ENCODE results near the gene CERS1.

DNA sequence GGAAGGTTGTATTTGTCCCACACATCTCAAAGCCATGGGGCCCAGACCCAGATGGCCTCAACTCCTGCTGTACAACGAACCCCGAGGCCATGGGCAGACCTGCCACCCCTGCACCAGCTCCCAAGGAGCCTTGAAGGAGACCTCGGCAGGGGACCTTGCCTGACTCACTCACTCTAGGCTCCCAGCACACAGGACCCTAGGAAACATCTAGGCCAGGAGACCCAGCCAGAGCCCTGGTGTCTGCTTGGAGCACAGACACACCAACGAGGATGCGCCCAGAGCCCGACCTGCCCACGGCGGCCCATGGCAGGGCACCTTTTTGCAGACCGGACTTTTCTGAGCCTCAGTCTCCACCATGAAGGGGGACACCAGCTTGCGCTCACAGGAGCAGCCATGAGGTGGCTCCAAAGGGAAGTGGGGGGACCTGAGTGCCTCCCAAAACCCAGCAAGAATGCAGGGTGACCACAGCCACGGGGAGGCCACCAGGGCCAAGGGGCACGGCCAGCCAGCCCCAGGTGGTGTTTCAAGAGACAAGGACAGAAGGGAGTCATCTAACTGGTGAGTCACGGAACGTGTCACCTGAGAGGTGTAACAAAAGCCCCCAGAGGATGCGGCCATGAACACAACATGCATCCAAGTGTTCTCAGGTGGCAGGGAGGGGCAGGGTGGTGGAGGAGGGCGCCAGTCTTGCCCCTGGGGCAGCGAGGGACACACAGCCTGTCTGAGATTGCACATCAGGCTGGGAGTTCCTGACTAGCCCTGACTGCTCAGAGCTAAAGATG, 4.9 kb upstream of the CERS1 start:
- TF ChIP-seq RAD21 (IDR thresholded peaks at IDR 0.05; ENCODE audit: low read depth) (no peak), EP300 (IDR thresholded peaks at IDR 0.05; ENCODE audit: borderline replicate concordance) (no peak), TEAD4 (IDR thresholded peaks at IDR 0.05) (no peak), TAF1 (IDR thresholded peaks at IDR 0.05; ENCODE audit: low read depth) (no peak), CREB1 (IDR thresholded peaks at IDR 0.05; ENCODE audit: low read depth) (no peak), YY1 (IDR thresholded peaks at IDR 0.05; ENCODE audit: low read depth) (no peak), ZBTB7A (IDR thresholded peaks at IDR 0.05; ENCODE audit: low read depth) (no peak), CEBPB (IDR thresholded peaks at IDR 0.05) (no peak), EGR1 (IDR thresholded peaks at IDR 0.05) (no peak), FOXM1 (IDR thresholded peaks at IDR 0.05; ENCODE audit: borderline replicate concordance, low read depth) (no peak), TCF12 (IDR thresholded peaks at IDR 0.05; ENCODE audit: low read depth) (no peak)
- TF ChIP-seq, protein P1, sequence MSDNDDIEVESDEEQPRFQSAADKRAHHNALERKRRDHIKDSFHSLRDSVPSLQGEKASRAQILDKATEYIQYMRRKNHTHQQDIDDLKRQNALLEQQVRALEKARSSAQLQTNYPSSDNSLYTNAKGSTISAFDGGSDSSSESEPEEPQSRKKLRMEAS (IDR thresholded peaks at IDR 0.05) = no peak
- TF ChIP-seq, protein P2, sequence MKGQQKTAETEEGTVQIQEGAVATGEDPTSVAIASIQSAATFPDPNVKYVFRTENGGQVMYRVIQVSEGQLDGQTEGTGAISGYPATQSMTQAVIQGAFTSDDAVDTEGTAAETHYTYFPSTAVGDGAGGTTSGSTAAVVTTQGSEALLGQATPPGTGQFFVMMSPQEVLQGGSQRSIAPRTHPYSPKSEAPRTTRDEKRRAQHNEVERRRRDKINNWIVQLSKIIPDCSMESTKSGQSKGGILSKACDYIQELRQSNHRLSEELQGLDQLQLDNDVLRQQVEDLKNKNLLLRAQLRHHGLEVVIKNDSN (IDR thresholded peaks at IDR 0.05) = no peak
- TF ChIP-seq, protein P3, sequence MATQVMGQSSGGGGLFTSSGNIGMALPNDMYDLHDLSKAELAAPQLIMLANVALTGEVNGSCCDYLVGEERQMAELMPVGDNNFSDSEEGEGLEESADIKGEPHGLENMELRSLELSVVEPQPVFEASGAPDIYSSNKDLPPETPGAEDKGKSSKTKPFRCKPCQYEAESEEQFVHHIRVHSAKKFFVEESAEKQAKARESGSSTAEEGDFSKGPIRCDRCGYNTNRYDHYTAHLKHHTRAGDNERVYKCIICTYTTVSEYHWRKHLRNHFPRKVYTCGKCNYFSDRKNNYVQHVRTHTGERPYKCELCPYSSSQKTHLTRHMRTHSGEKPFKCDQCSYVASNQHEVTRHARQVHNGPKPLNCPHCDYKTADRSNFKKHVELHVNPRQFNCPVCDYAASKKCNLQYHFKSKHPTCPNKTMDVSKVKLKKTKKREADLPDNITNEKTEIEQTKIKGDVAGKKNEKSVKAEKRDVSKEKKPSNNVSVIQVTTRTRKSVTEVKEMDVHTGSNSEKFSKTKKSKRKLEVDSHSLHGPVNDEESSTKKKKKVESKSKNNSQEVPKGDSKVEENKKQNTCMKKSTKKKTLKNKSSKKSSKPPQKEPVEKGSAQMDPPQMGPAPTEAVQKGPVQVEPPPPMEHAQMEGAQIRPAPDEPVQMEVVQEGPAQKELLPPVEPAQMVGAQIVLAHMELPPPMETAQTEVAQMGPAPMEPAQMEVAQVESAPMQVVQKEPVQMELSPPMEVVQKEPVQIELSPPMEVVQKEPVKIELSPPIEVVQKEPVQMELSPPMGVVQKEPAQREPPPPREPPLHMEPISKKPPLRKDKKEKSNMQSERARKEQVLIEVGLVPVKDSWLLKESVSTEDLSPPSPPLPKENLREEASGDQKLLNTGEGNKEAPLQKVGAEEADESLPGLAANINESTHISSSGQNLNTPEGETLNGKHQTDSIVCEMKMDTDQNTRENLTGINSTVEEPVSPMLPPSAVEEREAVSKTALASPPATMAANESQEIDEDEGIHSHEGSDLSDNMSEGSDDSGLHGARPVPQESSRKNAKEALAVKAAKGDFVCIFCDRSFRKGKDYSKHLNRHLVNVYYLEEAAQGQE (IDR thresholded peaks at IDR 0.05; ENCODE audit: low read depth) = no peak
